Measurements from ENCODE around the gene TTBK1.
A peak's percentile ranks its signal among the peaks of the same experiment; 100 is the strongest.

The TTBK1 gene

DNA sequence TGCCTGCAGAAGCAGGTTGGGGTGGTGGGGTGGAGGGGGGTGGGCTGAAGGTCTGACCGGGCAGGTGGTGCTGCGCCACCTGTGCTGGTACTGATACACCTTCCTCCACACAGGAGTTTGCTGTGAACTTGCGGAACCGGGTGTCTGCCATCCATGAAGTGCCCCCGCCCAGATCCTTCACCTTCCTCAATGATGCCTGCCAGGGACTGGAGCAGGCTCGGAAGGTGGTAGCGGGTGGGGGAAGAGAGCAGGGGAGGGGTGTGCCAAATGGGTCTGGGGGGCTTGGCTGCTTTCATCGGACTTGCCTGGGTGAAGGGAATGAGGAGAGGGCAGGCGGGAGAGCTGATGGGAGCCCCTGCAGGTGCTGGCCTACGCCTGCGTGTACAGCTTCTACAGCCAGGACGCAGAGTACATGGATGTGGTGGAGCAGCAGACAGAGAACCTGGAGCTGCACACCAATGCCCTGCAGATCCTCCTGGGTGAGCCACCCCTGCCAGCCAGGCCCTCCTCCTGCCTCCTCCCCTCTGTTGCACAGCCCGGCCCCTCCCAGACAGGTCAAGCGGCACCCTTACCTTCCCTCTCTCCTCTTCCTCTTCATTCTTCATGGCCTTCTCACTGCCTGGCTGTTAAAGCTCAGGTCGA lies 20.7 kb upstream of the TTBK1 start:
- DNase-seq (ENCODE audit: low read depth in 4 of 4, low spot score in 1 of 4): no peak

GRCh38 chr6:43223175-43223574 lies 20.1 kb upstream of the TTBK1 start:
- DNase-seq (ENCODE audit: low read depth in 4 of 4, low spot score in 1 of 4): no peak

DNA sequence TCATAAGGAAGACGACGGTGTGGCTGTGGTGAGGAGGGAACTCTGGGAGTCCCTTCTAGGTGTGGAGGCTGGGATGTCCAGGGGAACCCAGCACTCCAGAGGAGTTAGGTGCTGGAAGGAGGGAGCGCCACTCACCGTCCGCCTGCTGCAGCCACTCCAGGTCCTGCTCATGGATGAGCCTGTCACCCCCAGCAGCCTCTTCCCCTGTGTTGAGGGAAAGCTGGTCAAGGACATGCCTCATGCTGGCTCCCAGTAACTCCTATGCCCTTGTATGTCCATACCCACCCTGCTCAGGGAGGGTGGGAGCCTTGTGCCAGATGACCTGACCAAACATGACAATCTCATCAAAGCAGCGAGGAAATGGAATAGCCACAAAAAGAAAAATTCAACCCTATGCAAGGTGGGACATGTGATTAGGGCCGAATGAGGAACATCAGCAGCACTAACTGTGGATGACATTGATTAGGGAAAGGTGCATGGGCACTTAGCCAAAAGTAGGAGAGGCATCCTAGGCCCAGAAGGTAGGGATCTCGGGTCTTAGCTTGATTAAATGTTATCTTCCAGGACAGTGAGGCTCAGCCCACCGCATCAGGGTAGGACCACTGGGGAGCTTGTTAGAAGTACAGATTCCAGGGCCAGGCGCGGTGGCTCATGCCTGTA lies 17.0 kb upstream of the TTBK1 start:
- DNase-seq (ENCODE audit: low read depth in 4 of 4, low spot score in 1 of 4): no peak

GRCh38 chr6:43228951-43229802 lies 14.1 kb upstream of the TTBK1 start, which contains the start of gene DNPH1:
TSS of gene DNPH1 (minus strand) at chr6:43229481. CDS start at chr6:43229456, 25 bp downstream.
- DNase-seq (ENCODE audit: low read depth in 4 of 4, low spot score in 1 of 4): peak; percentile 45 to 72 (median 70)

- DNase-seq (ENCODE audit: low read depth in 4 of 4, low spot score in 1 of 4): no peak
These were observed 13.3 kb upstream of the TTBK1 start for GRCh38 chr6:43229803-43230620.

DNA sequence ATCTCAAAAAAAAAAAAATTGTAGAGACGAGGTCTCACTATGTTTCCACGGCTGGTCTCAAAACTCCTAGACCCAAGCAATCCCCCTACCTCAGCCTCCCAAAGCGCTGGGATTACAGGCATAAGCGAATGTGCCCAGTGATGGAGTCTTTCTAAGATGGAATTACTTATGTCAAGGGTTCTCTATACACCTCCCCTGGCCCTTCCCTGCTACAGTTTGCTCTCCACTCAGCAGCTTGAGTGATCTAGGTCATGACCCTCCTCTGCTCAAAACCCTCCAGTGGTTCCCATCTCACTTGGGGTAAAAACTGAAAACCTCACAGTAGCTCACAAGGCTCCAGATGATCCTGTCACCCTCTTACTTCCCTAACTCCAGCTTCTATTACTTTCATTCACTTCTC lies 12.2 kb upstream of the TTBK1 start:
- no peak for DNase-seq (ENCODE audit: low read depth in 4 of 4, low spot score in 1 of 4)

DNA sequence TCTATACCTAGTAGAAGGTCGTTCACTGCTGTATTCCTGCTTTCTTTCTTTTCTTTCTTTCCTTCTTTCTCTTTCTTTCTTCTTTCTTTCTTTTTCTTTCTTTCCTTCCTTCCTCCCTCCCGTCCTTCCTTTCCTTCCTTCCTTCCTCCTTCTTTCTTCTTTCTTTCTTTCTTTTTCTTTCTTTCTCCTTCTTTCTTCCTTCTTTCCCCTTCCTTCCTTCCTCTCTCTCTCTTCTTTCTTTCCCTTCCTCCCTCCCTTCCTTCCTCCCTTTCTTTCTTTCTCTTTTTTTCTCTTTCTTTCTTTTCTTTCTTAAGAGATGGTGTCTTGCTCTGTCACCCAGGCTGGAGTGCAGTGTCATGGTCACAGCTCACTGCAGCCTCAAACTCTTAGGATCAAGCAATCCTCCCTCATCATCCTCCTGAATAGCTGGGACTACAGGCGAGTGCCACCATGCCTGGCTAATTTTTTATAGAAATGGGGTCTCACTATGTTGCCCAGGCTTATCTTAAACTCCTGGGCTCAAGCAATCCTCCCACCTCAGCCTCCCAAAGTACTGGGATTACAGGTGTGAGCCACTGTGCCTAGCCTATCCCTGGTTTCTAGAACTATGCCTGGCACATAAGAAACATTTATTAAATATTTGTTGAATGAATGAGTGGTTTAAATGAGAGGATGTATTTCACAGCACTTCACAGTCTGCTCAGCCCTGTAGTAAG lies 11.4 kb upstream of the TTBK1 start:
- no peak for DNase-seq (ENCODE audit: low read depth in 4 of 4, low spot score in 1 of 4)

DNA sequence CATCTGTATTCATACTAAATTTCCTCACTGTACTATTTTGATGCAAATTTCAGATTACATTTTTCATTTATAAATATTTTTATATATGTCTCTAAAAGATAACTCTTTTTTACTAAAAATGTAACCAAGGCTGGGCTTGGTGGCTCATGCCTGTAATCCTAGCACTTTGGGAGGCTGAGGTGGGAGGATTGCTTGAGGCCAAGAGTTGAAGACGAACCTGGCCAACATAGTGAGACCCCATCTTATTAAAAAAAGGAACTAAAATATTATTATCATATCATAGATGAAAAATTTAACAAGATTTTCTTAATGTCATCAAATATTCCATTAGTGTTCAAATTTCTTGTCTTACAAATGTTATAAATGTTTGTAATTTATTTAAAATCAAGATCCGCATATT lies 7.4 kb upstream of the TTBK1 start:
- DNase-seq (ENCODE audit: low read depth in 4 of 4, low spot score in 1 of 4): no peak

DNA sequence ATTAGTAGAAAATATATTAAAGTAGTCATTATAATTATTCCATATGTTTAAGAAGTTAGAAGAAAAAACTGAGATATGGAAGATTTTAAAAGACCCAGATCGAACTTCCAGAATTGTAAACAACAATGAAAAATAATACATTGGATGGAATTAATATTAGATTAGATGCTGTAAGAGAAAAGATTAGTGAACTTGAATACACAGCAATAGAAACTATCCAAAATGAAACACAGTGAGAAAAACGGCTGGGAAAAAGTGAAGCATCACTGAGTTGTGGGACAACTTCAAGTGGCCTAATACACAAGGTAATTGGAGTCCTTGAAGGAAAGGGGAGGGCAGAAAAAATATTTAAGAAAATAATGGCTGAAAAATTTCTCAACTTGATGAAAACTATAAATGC lies 4.2 kb upstream of the TTBK1 start:
- DNase-seq (ENCODE audit: low read depth in 4 of 4, low spot score in 1 of 4): no peak

DNA sequence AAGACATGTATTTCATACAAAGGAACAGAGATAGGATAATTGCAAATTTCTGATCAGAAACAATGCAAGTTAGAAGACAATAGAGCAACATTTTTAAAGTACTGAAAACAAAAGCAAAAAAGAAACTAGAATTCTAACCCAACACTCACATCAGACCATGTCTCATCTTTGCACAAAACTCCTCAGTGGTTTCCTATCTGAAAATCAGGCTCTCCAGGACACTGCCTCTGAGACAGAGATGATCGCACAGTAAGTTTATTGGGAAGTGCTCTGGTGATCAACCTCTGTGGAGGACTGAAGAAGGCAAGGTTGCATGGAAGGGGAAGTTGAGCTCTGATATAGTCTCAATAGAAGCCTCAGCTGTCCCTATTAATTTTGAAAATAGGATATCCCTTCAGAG lies 2.3 kb upstream of the TTBK1 start:
- no peak for DNase-seq (ENCODE audit: low read depth in 4 of 4, low spot score in 1 of 4)

DNA sequence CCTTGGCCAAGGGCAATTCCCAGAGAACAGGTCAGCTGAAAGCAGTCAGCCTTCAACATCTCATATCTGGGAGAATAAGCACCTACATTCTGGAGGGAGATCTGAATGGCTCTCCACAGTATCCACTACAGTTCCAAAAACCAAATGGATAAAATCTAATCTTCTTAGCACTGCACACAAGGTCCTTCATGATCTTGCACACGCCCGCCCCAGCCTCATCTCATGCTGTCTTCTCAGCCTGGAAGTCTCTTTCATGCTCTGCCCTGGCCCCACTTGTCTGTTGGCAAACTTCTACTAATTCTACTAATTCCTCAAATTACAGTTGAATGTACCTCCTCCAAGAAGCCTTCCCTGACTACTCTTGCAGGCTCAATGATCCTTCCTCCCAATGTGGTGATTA lies 1.8 kb upstream of the TTBK1 start:
- no peak for DNase-seq (ENCODE audit: low read depth in 4 of 4, low spot score in 1 of 4)

DNA sequence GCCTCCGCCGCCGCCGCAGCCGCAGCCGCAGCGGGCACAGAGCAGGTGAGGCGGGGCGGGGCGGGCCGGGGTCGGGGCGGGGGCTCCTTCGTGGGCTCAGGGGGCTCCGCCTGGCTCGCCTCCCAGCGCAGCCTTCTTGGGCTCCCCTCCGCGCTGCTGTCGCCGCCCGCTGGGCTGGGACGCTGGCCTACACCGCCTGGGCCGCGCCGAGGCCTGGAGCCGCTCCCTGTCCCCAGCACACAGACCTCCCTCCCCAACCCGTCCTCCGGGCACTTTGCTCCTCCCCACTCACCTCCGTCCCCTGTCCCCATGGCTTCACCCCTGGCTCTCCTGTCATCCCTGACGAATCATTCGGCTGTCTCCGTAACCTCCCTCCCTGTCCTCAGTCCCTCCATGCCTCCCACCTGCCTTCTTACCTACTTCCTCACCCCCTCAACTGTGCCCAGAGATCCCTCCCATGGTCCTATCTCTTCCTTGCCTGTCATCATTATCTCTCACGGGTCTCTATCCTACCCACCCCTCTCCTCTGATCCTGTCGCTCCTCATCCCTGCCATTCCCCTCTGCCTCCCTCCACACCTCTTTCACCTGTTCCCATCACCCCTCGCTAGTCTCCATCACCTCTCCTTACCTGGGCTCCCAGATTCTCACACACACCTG lies 512 bp downstream of the TTBK1 start:
- no peak for DNase-seq (ENCODE audit: low read depth in 4 of 4, low spot score in 1 of 4)

DNA sequence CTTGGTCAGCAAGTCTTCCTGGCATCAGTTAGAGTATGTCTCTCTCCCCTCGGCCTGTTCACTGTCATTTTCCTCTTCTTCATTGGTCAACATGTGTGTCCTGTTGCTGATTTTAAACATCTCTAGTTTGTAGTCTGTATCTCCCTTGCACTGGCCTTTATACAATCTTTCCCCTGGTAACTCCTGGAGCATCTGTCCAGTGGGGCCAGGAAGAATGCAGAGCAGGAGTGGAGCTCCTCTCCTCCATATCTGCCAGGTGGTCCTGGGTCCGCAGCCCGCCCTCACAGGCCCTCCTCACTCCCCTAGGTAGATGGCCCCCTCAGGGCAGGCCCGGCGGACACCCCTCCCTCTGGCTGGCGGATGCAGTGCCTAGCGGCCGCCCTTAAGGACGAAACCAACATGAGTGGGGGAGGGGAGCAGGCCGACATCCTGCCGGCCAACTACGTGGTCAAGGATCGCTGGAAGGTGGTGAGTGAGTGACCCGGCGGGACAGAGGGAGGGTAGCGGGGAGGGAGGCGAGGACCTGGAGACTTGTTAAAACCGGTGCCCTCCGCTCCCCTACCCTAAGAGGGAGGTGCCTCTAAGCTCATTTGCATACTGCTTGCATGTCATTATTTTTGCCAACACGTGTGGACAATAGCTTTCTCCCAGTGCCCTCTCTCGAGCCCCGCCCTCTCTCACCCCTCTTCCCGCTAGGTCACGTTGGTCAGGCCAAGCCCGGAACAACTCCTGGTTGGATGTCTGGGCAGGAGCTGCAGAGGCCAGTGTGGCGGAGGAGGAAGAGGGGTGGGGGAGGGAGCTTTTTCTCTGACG lies 3.2 kb downstream of the TTBK1 start:
- DNase-seq (ENCODE audit: low read depth in 4 of 4, low spot score in 1 of 4): no peak

DNA sequence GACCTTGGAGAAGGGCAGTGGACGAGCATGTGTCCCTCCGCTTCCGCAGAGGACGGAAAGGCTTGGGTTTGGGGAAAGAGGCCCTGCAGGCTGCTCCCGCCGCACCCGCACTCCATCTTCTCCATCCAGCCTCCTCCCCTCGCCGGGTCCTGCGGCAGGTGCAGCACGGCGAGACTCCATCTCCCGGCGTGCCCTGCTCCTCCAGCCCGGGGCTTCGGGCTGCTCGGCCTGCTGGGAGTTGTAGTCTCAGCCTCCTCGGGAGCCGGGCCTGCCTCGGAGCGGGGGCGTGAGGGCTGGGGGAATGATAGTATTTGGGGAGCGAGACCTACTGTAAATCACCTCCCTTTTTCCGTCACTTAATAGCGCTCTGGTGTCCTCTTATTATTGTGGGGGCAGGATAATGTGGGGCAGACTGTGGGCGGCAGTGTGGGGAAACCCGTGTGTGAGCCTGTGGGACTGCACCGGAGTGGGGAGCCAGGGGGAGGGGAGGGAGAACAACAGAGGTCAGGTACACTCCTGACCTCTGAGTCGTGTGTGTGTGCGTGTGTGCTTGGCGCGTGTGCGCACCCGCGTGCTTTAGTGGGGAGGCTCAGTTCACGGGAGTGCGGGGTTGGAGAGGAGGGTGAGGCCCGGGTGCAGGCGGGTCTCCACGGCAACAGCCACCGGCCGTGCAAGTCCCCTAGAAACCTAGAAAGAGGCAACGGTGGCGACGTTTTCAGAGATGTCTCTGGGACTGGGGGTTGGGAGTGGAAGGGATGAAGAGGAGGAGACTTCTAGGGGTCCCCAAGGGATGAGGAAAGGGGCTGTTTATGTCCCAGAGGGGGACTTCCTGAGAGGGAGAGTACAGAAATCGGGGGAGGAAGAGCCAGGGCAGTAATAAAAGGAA lies 4.1 kb downstream of the TTBK1 start:
- peak; percentile 48 to 83 (median 68) for DNase-seq (ENCODE audit: low read depth in 4 of 4, low spot score in 1 of 4)

DNA sequence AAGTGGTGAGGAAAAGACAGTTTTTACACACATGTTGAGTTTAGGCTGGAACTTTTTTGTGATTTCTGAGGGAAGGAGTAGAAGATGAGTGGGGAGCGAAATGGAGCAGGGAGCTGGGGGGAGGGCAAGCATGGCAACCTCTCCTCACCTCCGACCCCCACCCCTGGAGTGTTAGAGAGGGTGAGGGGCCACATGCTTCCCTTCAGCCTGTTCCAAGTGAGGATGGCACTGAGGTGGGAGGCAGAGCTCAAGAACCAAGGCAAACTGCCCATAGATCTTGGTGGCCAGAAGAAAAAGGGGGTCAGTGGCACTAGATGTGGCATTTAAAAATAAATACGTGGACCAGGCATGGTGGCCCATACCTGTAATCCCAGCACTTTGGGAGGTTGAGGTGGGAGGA lies 4.8 kb downstream of the TTBK1 start:
- no peak for DNase-seq (ENCODE audit: low read depth in 4 of 4, low spot score in 1 of 4)

DNA sequence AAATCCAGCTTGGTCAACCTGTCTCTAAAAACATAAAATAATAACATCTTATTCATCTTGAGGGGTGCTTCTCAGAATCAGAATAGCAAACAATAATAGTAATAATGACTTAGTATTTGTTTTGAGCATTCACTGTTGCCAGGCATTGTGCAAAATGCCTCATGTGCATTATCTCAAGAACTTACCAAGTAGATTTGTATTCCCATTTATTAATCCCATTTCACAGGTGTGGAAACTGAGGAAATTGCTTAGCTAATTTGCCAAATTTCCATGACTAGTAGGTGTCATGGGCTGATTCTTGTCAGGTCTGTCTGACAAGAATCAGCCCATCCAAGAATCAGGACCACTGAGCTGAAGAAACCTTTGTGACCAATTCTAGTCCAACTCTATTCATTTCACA lies 5.5 kb downstream of the TTBK1 start:
- no peak for DNase-seq (ENCODE audit: low read depth in 4 of 4, low spot score in 1 of 4)

- DNase-seq (ENCODE audit: low read depth in 4 of 4, low spot score in 1 of 4): no peak
These were observed 7.7 kb downstream of the TTBK1 start for GRCh38 chr6:43250992-43251373.

DNA sequence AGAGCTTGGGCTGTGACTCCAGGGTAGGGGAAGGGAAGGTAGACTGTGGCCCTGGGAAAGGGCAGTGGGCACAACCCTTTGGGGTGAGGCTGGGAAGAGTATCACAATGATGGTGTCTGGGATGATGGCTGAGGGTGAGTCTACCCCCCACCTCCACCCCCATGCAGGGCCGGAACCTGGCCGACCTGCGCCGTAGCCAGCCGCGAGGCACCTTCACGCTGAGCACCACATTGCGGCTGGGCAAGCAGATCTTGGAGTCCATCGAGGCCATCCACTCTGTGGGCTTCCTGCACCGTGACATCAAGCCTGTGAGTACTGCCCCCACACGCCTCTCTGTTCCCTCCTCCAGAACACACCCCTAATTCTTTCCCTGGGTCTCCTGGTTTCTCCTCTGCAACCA lies 10.1 kb downstream of the TTBK1 start:
- DNase-seq (ENCODE audit: low read depth in 4 of 4, low spot score in 1 of 4): no peak
